H1 (cell line): ENCODE measurements around the gene PSIP1. TPM values are rescaled to one million over a fixed set of nuclear protein-coding genes. Genes with fewer than 3 reads are reported as not detected.

Experiments used
- CTCF ChIA-PET: fragments of 300-600 bp; sonication (Branson Sonifier 250); formaldehyde crosslinking; loops from one replicate; lab custom pipeline; 2021; ENCODE audit not compliant: partially characterized antibody; lab: Charles Lee
- POLR2A ChIA-PET: fragments of 300-600 bp; sonication (Branson Sonifier 250); formaldehyde crosslinking; loops from one replicate; lab custom pipeline; 2021; ENCODE audit warnings: inconsistent platforms; ENCODE audit not compliant: partially characterized antibody; lab: Charles Lee
- DNase-seq, 2 experiments: peaks; one replicate each; pipeline versions ENCODE4 v3.0.0 to v3.0.0-alpha.2; 2010 to 2022; ENCODE audit warnings: low spot score in 2 of 2, low read depth in 1 of 2, mixed read lengths in 1 of 2
- FAIRE-seq: peaks from 2 replicates; lab custom pipeline; 2011; peaks lifted over from hg19 to GRCh38; lab: Jason Lieb, UNC
- H2AFZ ChIP-seq: 2 replicates; pipeline ENCODE4 v1.8.1; 2012; ENCODE audit warnings: low read length, inconsistent platforms
- H2AK5ac ChIP-seq: 2 replicates; pipeline ENCODE4 v1.6.1; 2013; ENCODE audit warnings: low read depth, low read length
- H2BK120ac ChIP-seq: replicated peaks from 2 replicates; pipeline ENCODE3; 2013; ENCODE audit warnings: low read depth, low read length, inconsistent platforms
- H2BK12ac ChIP-seq: 2 replicates; pipeline ENCODE4 v1.6.1; 2013; ENCODE audit warnings: low read depth, low read length
- H2BK15ac ChIP-seq: 2 replicates; pipeline ENCODE4 v1.6.1; 2013; ENCODE audit warnings: low read length
- H2BK20ac ChIP-seq: 2 replicates; pipeline ENCODE4 v1.6.1; 2013; ENCODE audit warnings: low read length
- H2BK5ac ChIP-seq: 2 replicates; pipeline ENCODE4 v1.6.1; 2013; ENCODE audit warnings: low read depth, low read length
- H3K14ac ChIP-seq: 2 replicates; pipeline ENCODE4 v1.6.1; 2013; ENCODE audit warnings: inconsistent platforms; ENCODE audit not compliant: insufficient read length
- H3K18ac ChIP-seq: 2 replicates; pipeline ENCODE4 v1.6.1; 2013; ENCODE audit warnings: low read length; ENCODE audit errors: extremely low read depth
- H3K23ac ChIP-seq: 2 replicates; pipeline ENCODE4 v1.6.1; 2013; ENCODE audit warnings: inconsistent platforms; ENCODE audit not compliant: insufficient read length
- H3K23me2 ChIP-seq: 2 replicates; pipeline ENCODE4 v1.6.1; 2013; ENCODE audit warnings: low read depth, low read length
- H3K27ac ChIP-seq: 2 replicates; pipeline ENCODE4 v1.6.1; 2011; ENCODE audit warnings: low read depth, low read length, inconsistent platforms
- H3K27me3 ChIP-seq, 4 experiments: replicated peaks in 1 of 4; 1 replicate in 1 of 4; 2 replicates in 3 of 4; pipeline versions ENCODE4 v1.6.1 to v1.8.1; 2011 to 2013; ENCODE audit warnings: low read length in 3 of 4, mild to moderate bottlenecking in 3 of 4, inconsistent platforms in 2 of 4, mixed read lengths in 2 of 4, moderate library complexity in 1 of 4; ENCODE audit not compliant: control insufficient read depth in 3 of 4, insufficient read depth in 3 of 4; ENCODE audit errors: extremely low read depth in 1 of 4
- H3K36me3 ChIP-seq, 4 experiments: 2 replicates each; pipeline versions ENCODE4 v1.6.1 to v1.8.1; 2011 to 2013; ENCODE audit warnings: mild to moderate bottlenecking in 4 of 4, low read length in 3 of 4, moderate library complexity in 2 of 4, control low read depth in 1 of 4, inconsistent platforms in 1 of 4; ENCODE audit not compliant: insufficient read depth in 4 of 4, control insufficient read depth in 2 of 4
- H3K4ac ChIP-seq: replicated peaks from 2 replicates; pipeline ENCODE3; 2013; ENCODE audit warnings: low read length, low read depth, mixed read lengths, inconsistent platforms; ENCODE audit not compliant: insufficient read length
- H3K4me1 ChIP-seq, 4 experiments: replicated peaks in 1 of 4; 1 replicate in 1 of 4; 2 replicates in 3 of 4; pipeline versions ENCODE4 v1.6.1 to v1.8.1; 2011 to 2013; ENCODE audit warnings: low read length in 3 of 4, inconsistent platforms in 2 of 4, mixed read lengths in 1 of 4; ENCODE audit not compliant: insufficient read depth in 4 of 4, control insufficient read depth in 3 of 4
- H3K4me2 ChIP-seq, 2 experiments: 2 replicates each; pipeline versions ENCODE4 v1.6.1 to v1.8.1; 2011 to 2013; ENCODE audit warnings: low read depth in 2 of 2, low read length in 2 of 2, control low read depth in 1 of 2, inconsistent platforms in 1 of 2, mild to moderate bottlenecking in 1 of 2; ENCODE audit not compliant: insufficient read depth in 1 of 2
- H3K4me3 ChIP-seq, 4 experiments: fragments of 200-600, 300-600 bp in 1 of 4; sonication (generic), shearing (Covaris generic), sonication (Bioruptor Twin) in 1 of 4; 2 replicates each; pipeline versions ENCODE4 v1.5.1 to v1.8.1; 2011 to 2016; ENCODE audit warnings: low read length in 4 of 4, low read depth in 3 of 4, control low read depth in 2 of 4, inconsistent platforms in 2 of 4, mild to moderate bottlenecking in 2 of 4, mixed read lengths in 1 of 4, moderate library complexity in 1 of 4; ENCODE audit not compliant: insufficient read depth in 2 of 4; ENCODE audit errors: extremely low read depth in 1 of 4
- H3K56ac ChIP-seq: replicated peaks from 2 replicates; pipeline ENCODE3; 2013; ENCODE audit warnings: low read depth, mild to moderate bottlenecking, mixed read lengths, low read length, inconsistent platforms; ENCODE audit not compliant: insufficient read length
- H3K79me1 ChIP-seq: 2 replicates; pipeline ENCODE4 v1.6.1; 2013; ENCODE audit warnings: low read depth, low read length, control low read depth
- H3K79me2 ChIP-seq, 2 experiments: 2 replicates each; pipeline versions ENCODE4 v1.6.1 to v1.8.1; 2012 to 2013; ENCODE audit warnings: low read length in 2 of 2, mild to moderate bottlenecking in 2 of 2, inconsistent platforms in 1 of 2; ENCODE audit not compliant: insufficient read depth in 2 of 2, control insufficient read depth in 1 of 2
- H3K9ac ChIP-seq, 4 experiments: replicated peaks in 1 of 4; 1 replicate in 1 of 4; 2 replicates in 3 of 4; pipeline versions ENCODE4 v1.6.1 to v1.8.1; 2011 to 2013; ENCODE audit warnings: low read depth in 3 of 4, low read length in 3 of 4, control low read depth in 2 of 4, mild to moderate bottlenecking in 2 of 4, moderate library complexity in 2 of 4, inconsistent platforms in 1 of 4; ENCODE audit errors: extremely low read depth in 1 of 4
- H3K9me3 ChIP-seq, 2 experiments: 2 replicates each; pipeline versions ENCODE4 v1.6.1 to v1.8.1; 2012 to 2013; ENCODE audit warnings: mild to moderate bottlenecking in 2 of 2, moderate library complexity in 2 of 2, control low read depth in 1 of 2, inconsistent platforms in 1 of 2, low read depth in 1 of 2, low read length in 1 of 2, mixed read lengths in 1 of 2; ENCODE audit not compliant: insufficient read depth in 2 of 2
- H4K20me1 ChIP-seq, 2 experiments: replicated peaks in 1 of 2; 2 replicates each; pipeline versions ENCODE3 to v1.8.1; 2011 to 2013; ENCODE audit warnings: inconsistent platforms in 2 of 2, low read length in 2 of 2, mild to moderate bottlenecking in 1 of 2; ENCODE audit not compliant: insufficient read depth in 2 of 2, control insufficient read depth in 1 of 2
- H4K5ac ChIP-seq: 2 replicates; pipeline ENCODE4 v1.6.1; 2013; ENCODE audit warnings: low read length, low read depth, mixed read lengths, inconsistent platforms; ENCODE audit not compliant: insufficient read length
- H4K8ac ChIP-seq: 2 replicates; pipeline ENCODE4 v1.8.0; 2013; ENCODE audit warnings: mild to moderate bottlenecking, moderate library complexity, low read length, inconsistent platforms; ENCODE audit not compliant: insufficient read depth; ENCODE audit errors: extremely low read depth
- H4K91ac ChIP-seq: replicated peaks from 2 replicates; pipeline ENCODE3; 2013; ENCODE audit warnings: low read length, mixed read lengths, inconsistent platforms; ENCODE audit not compliant: insufficient read length
- BCL11A ChIP-seq, 2 experiments: IDR thresholded peaks; one replicate each; pipeline ENCODE4 v1.6.1; 2011; ENCODE audit warnings: low read depth in 2 of 2, low read length in 2 of 2, mild to moderate bottlenecking in 2 of 2
- CBX5 ChIP-seq: fragments of 300-800, 300-1000 bp; sonication (generic); IDR thresholded peaks from 2 replicates; pipeline ENCODE4 v1.7.1; 2016; ENCODE audit warnings: antibody characterized with exemption, low read length, low read depth
- EGR1 ChIP-seq: IDR thresholded peaks from 2 replicates; pipeline ENCODE4 v1.6.1; 2011; ENCODE audit warnings: low read depth, low read length, borderline replicate concordance
- POLR2A ChIP-seq, 2 experiments: IDR thresholded peaks; 1 replicate in 1 of 2; 2 replicates in 1 of 2; pipeline ENCODE4 v1.6.1; 2011; ENCODE audit warnings: low read depth in 2 of 2, low read length in 2 of 2, mild to moderate bottlenecking in 2 of 2; ENCODE audit errors: control extremely low read depth in 1 of 2
- POLR2AphosphoS5 ChIP-seq: IDR thresholded peaks from 2 replicates; pipeline ENCODE4 v1.6.1; 2011; ENCODE audit warnings: low read depth, low read length
- SP4 ChIP-seq: IDR thresholded peaks from 2 replicates; pipeline ENCODE4 v1.6.1; 2012; ENCODE audit warnings: low read length, inconsistent platforms
- TEAD4 ChIP-seq: IDR thresholded peaks from 2 replicates; pipeline ENCODE4 v1.6.1; 2012; ENCODE audit warnings: low read depth, low read length, inconsistent platforms, mixed read lengths
- WGBS, 2 experiments: shearing (Covaris generic) in 1 of 2; methylation state at CpG; one replicate each; pipeline versions ENCODE4 v1.1.6 to v1.1.7; 2013 to 2015; ENCODE audit warnings: low lambda C conversion rate in 2 of 2, mixed read lengths in 2 of 2, inconsistent platforms in 1 of 2, low coverage in 1 of 2, missing lambda C conversion rate in 1 of 2; ENCODE audit not compliant: insufficient replicate concordance in 2 of 2, insufficient coverage in 1 of 2, insufficient read length in 1 of 2; ENCODE audit errors: extremely low coverage in 1 of 2, missing lambda C conversion rate in 1 of 2; 5-methylcytosine and 5-hydroxymethylcytosine counted together
- polyA plus RNA-seq, 7 experiments: library from polyadenylated mRNA; depleted of rRNA in 3 of 7; stranded (reverse) in 5 of 7; unstranded in 2 of 7; fragments of >200 nt in 5 of 7; fragments of 200-250 nt in 2 of 7; gene quantifications; 1 replicate in 5 of 7; 2 replicates in 1 of 7; 4 replicates in 1 of 7; pipeline versions ENCODE4 v1.2.1 to v1.2.3, GENCODE V29; 2011 to 2013; ENCODE audit warnings: missing spikeins in 2 of 7, mixed read lengths in 2 of 7
- total RNA-seq: library from RNA; stranded (reverse); fragmentation: NEBNext Ultra II Directional; extraction: Animal tissue kit (Norgen Biotek cat#: 25700); gene quantifications from 2 replicates; pipeline ENCODE4 v1.2.1, GENCODE V29; 2021

Gene PSIP1
- total and polyA plus RNA-seq, 2 of the 8 experiments (the other 6 are each of a cell fraction or from before 2014, with no cell fraction given): 63.3 to 387 TPM

DNA sequence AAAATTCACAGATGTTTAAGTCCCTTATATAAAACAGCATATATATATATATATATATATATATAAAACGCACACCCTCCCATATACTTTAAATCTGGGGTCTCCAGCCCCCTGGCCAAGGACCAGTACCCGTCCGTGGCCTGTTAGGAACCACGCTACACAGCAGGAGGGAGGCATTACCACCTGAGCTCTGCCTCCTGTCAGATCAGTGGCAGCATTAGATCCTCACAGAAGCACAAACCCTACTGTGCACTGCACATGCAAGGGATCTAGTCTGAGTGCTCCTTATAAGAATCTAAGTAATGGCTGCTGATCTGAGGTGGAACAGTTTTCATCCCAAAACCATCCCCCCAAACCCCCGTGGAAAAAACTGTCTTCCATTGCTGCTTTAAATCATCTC lies 9.0 kb downstream of the PSIP1 start:
- WGBS, 2 experiments: 85% methylated on average over 5 of the region's 5 CpGs; no CpG with 5 or more reads in 1 of the 2 experiments
- no peak overlapping the region for H4K91ac ChIP-seq
- no peaks in the 10 kb centered on the region for H3K9me3 ChIP-seq
- H3K79me2 ChIP-seq: peaks cover 43 to 100% of the 10 kb centered on the region in 2 experiments
- no peaks in the 10 kb centered on the region for H3K4me1 ChIP-seq
- H3K14ac ChIP-seq: no peak overlapping the region
- H3K23me2 ChIP-seq: no peaks in the 10 kb centered on the region
- no peak overlapping the region for H3K9ac ChIP-seq
- no peak overlapping the region for H3K18ac ChIP-seq
- no peak overlapping the region for H2AFZ ChIP-seq
- no peak overlapping the region for H3K27ac ChIP-seq
- H3K4ac ChIP-seq: no peak overlapping the region
- H3K36me3 ChIP-seq: peaks cover 20 to 91% (median 61%) of the 10 kb centered on the region in 4 experiments
- H2BK20ac ChIP-seq: no peak overlapping the region
- no peak overlapping the region for H2BK5ac ChIP-seq
- H3K4me2 ChIP-seq: no peak overlapping the region
- no peak overlapping the region for H2AK5ac ChIP-seq
- no peak for FAIRE-seq
- POLR2A ChIA-PET: interaction anchor here (0.7 to 8.7 kb wide), 9 partner anchors 8 to 52 kb away, joined by 3 to 133 read pairs (median 3); partner anchors contain the start of gene PSIP1
- no peak overlapping the region for H2BK15ac ChIP-seq
- no peak overlapping the region for H4K8ac ChIP-seq
- H2BK120ac ChIP-seq: no peak overlapping the region
- TF ChIP-seq TEAD4: no peak
- TF ChIP-seq EGR1: no peak
- 0 out of 3 replicates have a peak, but pooled peaks of 1 of the 2 experiments have one; percentile 6 for TF ChIP-seq POLR2A (IDR thresholded peaks at IDR 0.05; ENCODE audit: control extremely low read depth in 1 of 2, low read depth in 2 of 2, low read length in 2 of 2)
- TF ChIP-seq SP4: no peak
- no peak for TF ChIP-seq BCL11A (IDR thresholded peaks at IDR 0.05; ENCODE audit: low read depth in 2 of 2, low read length in 2 of 2)
- peak; percentile 65; the same call in 1 of the 2 replicates for TF ChIP-seq POLR2AphosphoS5
- no peak for TF ChIP-seq CBX5
- TF ChIP-seq, all 59 proteins: peak for 2
- Histone ChIP-seq H3K56ac (no peak overlapping the region), H3K23ac (no peak overlapping the region), H3K79me1 (no peaks in the 10 kb centered on the region; the same call in 1 of the 2 replicates), H3K27me3 (no peaks in the 10 kb centered on the region), H4K20me1 (peaks cover 21 to 29% of the 10 kb centered on the region in 2 experiments), H4K5ac (no peak overlapping the region), H2BK12ac (no peak overlapping the region), H3K4me3 (no peak overlapping the region)
- CTCF ChIA-PET: interaction anchor here (1.0 to 1.3 kb wide), 3 partner anchors 8 to 31 kb away, joined by 3 read pairs; no protein-coding TSS in a partner anchor
- DNase-seq: no peak
